GM18870 (cell line): ENCODE measurements around the gene TECPR1.

Source experiments
- ATAC-seq: cut with Tn5 transposase; IDR thresholded peaks from one replicate; pipeline ENCODE4 v1.9.1; 2021; ENCODE audit warnings: moderate library complexity; ENCODE audit not compliant: unreplicated experiment

The TECPR1 gene

DNA sequence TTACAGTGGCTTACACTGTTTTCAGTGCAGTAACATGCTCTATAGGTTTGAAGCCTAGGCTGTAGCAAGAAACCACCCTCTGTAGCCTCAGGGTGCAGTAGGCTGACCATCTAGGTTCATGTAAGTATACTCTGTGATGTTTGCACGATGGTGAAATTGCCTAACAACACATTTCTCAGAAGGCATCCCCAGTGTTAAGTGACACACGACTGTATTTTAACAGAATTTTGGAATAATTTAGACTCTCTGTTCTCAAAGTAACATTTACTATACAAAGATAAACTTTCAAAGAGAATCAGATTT lies 85.4 kb downstream of the TECPR1 start:
- ATAC-seq = no peak

DNA sequence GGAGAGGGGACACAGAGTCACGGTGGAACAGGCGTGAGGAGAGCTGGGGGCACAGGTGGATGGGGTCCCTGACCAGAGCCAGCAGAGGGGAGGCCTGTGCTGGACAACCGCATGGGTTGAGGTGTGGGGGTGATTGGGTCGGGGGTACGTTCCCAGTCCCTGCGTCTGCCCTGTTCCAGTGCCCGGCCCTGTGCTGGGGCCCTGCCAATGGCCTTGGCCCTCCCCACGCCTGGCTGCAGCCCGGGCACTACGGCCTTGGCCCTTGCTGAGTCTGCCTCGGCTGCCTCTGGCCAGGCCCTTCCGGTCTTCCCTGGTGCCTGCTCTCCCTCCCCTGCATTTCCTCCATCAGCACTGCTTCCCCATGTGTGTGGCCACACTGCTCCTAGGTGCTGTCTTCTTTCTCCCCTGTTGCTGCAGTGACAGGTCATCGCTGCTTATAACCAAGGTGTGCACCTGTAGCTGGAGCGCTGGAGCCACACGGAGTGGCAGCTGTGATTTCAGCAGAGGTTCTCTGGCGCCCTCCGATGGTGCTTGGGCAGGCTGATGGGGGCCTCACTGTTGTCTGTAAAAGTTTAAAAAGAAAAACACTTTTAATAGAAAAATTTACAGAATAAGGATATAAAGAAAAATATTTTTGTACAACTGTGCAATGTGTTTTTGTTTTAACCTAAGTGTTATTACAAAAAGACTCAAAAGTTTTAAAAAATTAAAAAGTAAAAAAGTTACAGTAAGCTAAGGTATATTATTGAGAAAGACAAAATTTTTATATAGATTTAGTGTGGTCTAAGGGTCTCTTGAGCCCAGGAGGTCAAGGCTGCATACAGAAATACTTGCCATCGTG lies 86.0 kb downstream of the TECPR1 start:
- no peak for ATAC-seq
